Uterus (tissue), 2 donors: ENCODE results near the gene ADAM33.

ENCODE experiments used
- POLR2A ChIP-seq, 2 donors: fragments of 450-650 bp; IDR thresholded peaks; one replicate each; pipeline ENCODE4 v1.6.1; 2016; ENCODE audit warnings: antibody characterized with exemption in 2 of 2, mild to moderate bottlenecking in 1 of 2, moderate library complexity in 1 of 2
- TF ChIP-seq, protein P1 (sequence below), 4 experiments: fragments of 200-600 bp in 2 of 4; fragments of 450-650 bp in 2 of 4; sonication (generic) in 2 of 4; IDR thresholded peaks; one replicate each; pipeline ENCODE4 v1.5.1; 2016 to 2019; ENCODE audit warnings: antibody characterized with exemption in 4 of 4, mild to moderate bottlenecking in 2 of 4, moderate library complexity in 1 of 4

- TF ChIP-seq, protein P1, sequence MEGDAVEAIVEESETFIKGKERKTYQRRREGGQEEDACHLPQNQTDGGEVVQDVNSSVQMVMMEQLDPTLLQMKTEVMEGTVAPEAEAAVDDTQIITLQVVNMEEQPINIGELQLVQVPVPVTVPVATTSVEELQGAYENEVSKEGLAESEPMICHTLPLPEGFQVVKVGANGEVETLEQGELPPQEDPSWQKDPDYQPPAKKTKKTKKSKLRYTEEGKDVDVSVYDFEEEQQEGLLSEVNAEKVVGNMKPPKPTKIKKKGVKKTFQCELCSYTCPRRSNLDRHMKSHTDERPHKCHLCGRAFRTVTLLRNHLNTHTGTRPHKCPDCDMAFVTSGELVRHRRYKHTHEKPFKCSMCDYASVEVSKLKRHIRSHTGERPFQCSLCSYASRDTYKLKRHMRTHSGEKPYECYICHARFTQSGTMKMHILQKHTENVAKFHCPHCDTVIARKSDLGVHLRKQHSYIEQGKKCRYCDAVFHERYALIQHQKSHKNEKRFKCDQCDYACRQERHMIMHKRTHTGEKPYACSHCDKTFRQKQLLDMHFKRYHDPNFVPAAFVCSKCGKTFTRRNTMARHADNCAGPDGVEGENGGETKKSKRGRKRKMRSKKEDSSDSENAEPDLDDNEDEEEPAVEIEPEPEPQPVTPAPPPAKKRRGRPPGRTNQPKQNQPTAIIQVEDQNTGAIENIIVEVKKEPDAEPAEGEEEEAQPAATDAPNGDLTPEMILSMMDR (IDR thresholded peaks at IDR 0.05), result no peak
- no peak for TF ChIP-seq POLR2A (IDR thresholded peaks at IDR 0.05)
Observed at GRCh38 chr20:3701061-3701998, 19.5 kb upstream of the ADAM33 start.
